ENCODE data around the gene DHCR7.

DNA sequence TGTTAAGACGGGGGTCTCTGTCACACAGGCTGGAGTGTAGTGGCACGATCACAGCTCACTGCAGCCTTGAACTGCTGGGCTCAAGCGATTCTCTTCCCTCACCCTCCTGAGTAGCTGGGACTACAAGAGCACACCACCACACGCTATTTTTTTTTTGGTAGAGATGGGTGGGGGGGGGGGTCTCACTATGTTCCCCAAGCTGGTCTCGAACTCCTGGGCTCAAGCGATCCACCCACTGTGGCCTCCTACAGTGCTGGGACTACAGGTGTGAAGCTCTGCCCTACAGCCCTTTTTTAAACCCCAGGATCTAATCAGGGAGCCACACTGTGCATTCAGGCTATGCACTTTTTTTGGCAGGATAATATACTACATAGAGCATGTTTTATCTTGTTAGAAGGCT lies 1.4 kb upstream of the DHCR7 start:
- TF ChIP-seq EZH2 (IDR thresholded peaks at IDR 0.05; ENCODE audit: borderline replicate concordance, insufficient read depth, low read depth, low read length, poor library complexity, severe bottlenecking) = no peak
- TF ChIP-seq, protein P1, sequence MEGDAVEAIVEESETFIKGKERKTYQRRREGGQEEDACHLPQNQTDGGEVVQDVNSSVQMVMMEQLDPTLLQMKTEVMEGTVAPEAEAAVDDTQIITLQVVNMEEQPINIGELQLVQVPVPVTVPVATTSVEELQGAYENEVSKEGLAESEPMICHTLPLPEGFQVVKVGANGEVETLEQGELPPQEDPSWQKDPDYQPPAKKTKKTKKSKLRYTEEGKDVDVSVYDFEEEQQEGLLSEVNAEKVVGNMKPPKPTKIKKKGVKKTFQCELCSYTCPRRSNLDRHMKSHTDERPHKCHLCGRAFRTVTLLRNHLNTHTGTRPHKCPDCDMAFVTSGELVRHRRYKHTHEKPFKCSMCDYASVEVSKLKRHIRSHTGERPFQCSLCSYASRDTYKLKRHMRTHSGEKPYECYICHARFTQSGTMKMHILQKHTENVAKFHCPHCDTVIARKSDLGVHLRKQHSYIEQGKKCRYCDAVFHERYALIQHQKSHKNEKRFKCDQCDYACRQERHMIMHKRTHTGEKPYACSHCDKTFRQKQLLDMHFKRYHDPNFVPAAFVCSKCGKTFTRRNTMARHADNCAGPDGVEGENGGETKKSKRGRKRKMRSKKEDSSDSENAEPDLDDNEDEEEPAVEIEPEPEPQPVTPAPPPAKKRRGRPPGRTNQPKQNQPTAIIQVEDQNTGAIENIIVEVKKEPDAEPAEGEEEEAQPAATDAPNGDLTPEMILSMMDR (IDR thresholded peaks at IDR 0.05) = no peak
